ENCODE results near the gene CCDC138. TPM values are rescaled to one million over a fixed set of nuclear protein-coding genes. Genes with fewer than 3 reads are reported as not detected.

Gene CCDC138
- total and polyA plus RNA-seq, 7 donors: 0.39 to 2.4 (median 1.5) TPM

GRCh38 chr2:108917526-108917925 lies 131.0 kb downstream of the CCDC138 start:
- Histone ChIP-seq H3K4me3 (no peak overlapping the region), H3K4me1 (no peaks in the 10 kb centered on the region), H3K27me3 (ENCODE audit: insufficient read depth in 3 of 3, low read length in 2 of 3) (peaks cover 0 to 9% (median 0%) of the 10 kb centered on the region in 3 donors), H3K9me3 (no peaks in the 10 kb centered on the region), H3K27ac (no peak overlapping the region), H3K36me3 (ENCODE audit: insufficient read depth in 1 of 2, low read depth in 1 of 2) (no peaks in the 10 kb centered on the region)
- WGBS, 3 donors: 67 to 78% (median 73%) methylated on average over 5 of the region's 5 CpGs
- no peak for DNase-seq
- ATAC-seq: no peak
- intact Hi-C loops (cut with DNase I): no loop called here
- TF ChIP-seq CTCF (IDR thresholded peaks at IDR 0.05): no peak

- Histone ChIP-seq H3K9me3 (no peaks in the 10 kb centered on the region), H3K36me3 (ENCODE audit: insufficient read depth in 1 of 2, low read depth in 1 of 2) (no peaks in the 10 kb centered on the region), H3K27me3 (ENCODE audit: insufficient read depth in 3 of 3, low read length in 2 of 3) (peaks cover 0 to 9% (median 0%) of the 10 kb centered on the region in 3 donors), H3K4me1 (no peaks in the 10 kb centered on the region), H3K4me3 (no peak overlapping the region), H3K27ac (no peak overlapping the region)
- no peak for TF ChIP-seq CTCF (IDR thresholded peaks at IDR 0.05)
- ATAC-seq: no peak
- 92 to 95% (median 93%) methylated on average over 15 of the region's 15 CpGs for WGBS, 3 donors
- no peak for DNase-seq
- intact Hi-C loops (cut with DNase I): no loop called here
Observed at GRCh38 chr2:108918156-108918874, 131.7 kb downstream of the CCDC138 start.

GRCh38 chr2:108918941-108919341 lies 132.4 kb downstream of the CCDC138 start:
- H3K27me3 ChIP-seq (ENCODE audit: insufficient read depth in 3 of 3, low read length in 2 of 3): peaks cover 0 to 9% (median 0%) of the 10 kb centered on the region in 3 donors
- DNase-seq (no peak), ATAC-seq (no peak)
- intact Hi-C loops (cut with DNase I): no loop called here
- no peak for TF ChIP-seq CTCF (IDR thresholded peaks at IDR 0.05)
- H3K4me3 ChIP-seq: no peak overlapping the region
- no peaks in the 10 kb centered on the region for H3K9me3 ChIP-seq
- 93 to 94% (median 93%) methylated on average over 14 of the region's 14 CpGs for WGBS, 3 donors
- H3K27ac ChIP-seq: no peak overlapping the region
- H3K36me3 ChIP-seq (ENCODE audit: insufficient read depth in 1 of 2, low read depth in 1 of 2): no peaks in the 10 kb centered on the region
- no peaks in the 10 kb centered on the region for H3K4me1 ChIP-seq

- Histone ChIP-seq H3K36me3 (ENCODE audit: insufficient read depth in 1 of 2, low read depth in 1 of 2) (no peaks in the 10 kb centered on the region), H3K4me3 (no peak overlapping the region), H3K9me3 (no peaks in the 10 kb centered on the region), H3K27me3 (ENCODE audit: insufficient read depth in 3 of 3, low read length in 2 of 3) (peaks cover 0 to 9% (median 0%) of the 10 kb centered on the region in 3 donors), H3K27ac (no peak overlapping the region), H3K4me1 (no peaks in the 10 kb centered on the region)
- DNase-seq (no peak), ATAC-seq (no peak)
- 92 to 96% (median 93%) methylated on average over 18 to 19 of the region's 19 CpGs for WGBS, 3 donors
- TF ChIP-seq CTCF (IDR thresholded peaks at IDR 0.05): no peak
- intact Hi-C loops (cut with DNase I): no loop called here
Observed at GRCh38 chr2:108919571-108920373, 133.2 kb downstream of the CCDC138 start.

Measured in psoas muscle (tissue), 8 donors.